Neutrophil (primary cell): ENCODE results near the gene SEZ6.

Source experiments
- H3K27ac ChIP-seq: fragments of 200-600 bp; sonication (generic); 2 replicates; pipeline ENCODE4 v1.5.1; 2016; ENCODE audit warnings: mild to moderate bottlenecking, moderate library complexity
- H3K27me3 ChIP-seq: fragments of 200-600 bp; sonication (generic); 2 replicates; pipeline ENCODE4 v1.6.0; 2016; ENCODE audit warnings: mild to moderate bottlenecking
- H3K36me3 ChIP-seq: fragments of 200-600 bp; sonication (generic); 2 replicates; pipeline ENCODE4 v1.5.1; 2017
- H3K4me1 ChIP-seq, 2 experiments: fragments of 200-600 bp in 1 of 2; sonication (generic) in 1 of 2; 1 replicate in 1 of 2; 2 replicates in 1 of 2; pipeline versions ENCODE4 v1.5.1 to v1.6.1; 2013 to 2016; ENCODE audit warnings: low read depth in 1 of 2, low read length in 1 of 2, mild to moderate bottlenecking in 1 of 2, moderate library complexity in 1 of 2; ENCODE audit not compliant: control insufficient read depth in 1 of 2, insufficient read depth in 1 of 2
- H3K4me3 ChIP-seq, 2 experiments: fragments of 200-600 bp in 1 of 2; sonication (generic) in 1 of 2; 1 replicate in 1 of 2; 2 replicates in 1 of 2; pipeline ENCODE4 v1.5.1; 2013 to 2016; ENCODE audit warnings: low read depth in 1 of 2, low read length in 1 of 2, mild to moderate bottlenecking in 1 of 2, moderate library complexity in 1 of 2
- H3K9me3 ChIP-seq: fragments of 200-600 bp; sonication (generic); 2 replicates; pipeline ENCODE4 v1.5.1; 2016
- TF ChIP-seq, protein P1 (sequence below): fragments of 200-600 bp; sonication (generic); IDR thresholded peaks from 2 replicates; pipeline ENCODE4 v1.5.1; 2016; ENCODE audit warnings: antibody characterized with exemption

Gene SEZ6

DNA sequence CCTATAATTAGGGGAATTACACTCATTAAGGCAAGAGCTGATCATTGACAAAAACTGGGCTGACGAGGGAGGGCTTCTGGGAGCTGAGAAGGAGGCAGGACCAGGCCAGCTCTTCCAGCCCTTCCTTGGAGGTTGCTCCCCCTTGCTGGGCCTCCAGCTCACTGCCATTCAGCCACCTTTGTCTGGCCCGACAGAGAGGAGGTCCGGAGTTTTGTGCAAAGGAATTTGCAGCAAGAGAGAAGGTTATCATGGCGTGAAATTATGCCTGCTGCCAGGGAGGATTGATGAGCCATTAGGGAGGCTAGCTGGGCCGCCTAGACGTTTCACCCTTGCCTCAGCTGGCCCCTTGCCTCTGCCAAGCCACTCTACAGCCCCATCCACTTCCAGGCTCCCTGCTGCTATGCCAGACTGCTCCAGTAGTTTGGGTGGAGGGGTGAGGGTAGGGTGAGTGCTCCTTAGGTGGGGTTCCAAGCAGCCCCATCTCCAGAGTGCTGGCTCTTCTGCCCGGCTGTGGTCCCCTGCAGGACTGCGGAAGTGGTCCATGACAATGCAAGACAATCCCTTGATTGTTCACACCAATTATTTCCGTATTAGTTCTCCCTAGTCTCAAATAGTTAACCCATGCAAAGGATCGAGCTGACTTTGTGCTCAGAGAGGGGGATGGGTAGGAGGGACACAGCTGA is 37.5 kb downstream of the SEZ6 start:
- Histone ChIP-seq H3K27ac (peak overlapping the region; percentile 77), H3K4me3 (no peak overlapping the region), H3K9me3 (no peaks in the 10 kb centered on the region), H3K27me3 (peaks cover 18% of the 10 kb centered on the region), H3K36me3 (no peaks in the 10 kb centered on the region), H3K4me1 (peaks cover 0 to 10% of the 10 kb centered on the region in 2 experiments)
- TF ChIP-seq, protein P1, sequence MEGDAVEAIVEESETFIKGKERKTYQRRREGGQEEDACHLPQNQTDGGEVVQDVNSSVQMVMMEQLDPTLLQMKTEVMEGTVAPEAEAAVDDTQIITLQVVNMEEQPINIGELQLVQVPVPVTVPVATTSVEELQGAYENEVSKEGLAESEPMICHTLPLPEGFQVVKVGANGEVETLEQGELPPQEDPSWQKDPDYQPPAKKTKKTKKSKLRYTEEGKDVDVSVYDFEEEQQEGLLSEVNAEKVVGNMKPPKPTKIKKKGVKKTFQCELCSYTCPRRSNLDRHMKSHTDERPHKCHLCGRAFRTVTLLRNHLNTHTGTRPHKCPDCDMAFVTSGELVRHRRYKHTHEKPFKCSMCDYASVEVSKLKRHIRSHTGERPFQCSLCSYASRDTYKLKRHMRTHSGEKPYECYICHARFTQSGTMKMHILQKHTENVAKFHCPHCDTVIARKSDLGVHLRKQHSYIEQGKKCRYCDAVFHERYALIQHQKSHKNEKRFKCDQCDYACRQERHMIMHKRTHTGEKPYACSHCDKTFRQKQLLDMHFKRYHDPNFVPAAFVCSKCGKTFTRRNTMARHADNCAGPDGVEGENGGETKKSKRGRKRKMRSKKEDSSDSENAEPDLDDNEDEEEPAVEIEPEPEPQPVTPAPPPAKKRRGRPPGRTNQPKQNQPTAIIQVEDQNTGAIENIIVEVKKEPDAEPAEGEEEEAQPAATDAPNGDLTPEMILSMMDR = no peak

DNA sequence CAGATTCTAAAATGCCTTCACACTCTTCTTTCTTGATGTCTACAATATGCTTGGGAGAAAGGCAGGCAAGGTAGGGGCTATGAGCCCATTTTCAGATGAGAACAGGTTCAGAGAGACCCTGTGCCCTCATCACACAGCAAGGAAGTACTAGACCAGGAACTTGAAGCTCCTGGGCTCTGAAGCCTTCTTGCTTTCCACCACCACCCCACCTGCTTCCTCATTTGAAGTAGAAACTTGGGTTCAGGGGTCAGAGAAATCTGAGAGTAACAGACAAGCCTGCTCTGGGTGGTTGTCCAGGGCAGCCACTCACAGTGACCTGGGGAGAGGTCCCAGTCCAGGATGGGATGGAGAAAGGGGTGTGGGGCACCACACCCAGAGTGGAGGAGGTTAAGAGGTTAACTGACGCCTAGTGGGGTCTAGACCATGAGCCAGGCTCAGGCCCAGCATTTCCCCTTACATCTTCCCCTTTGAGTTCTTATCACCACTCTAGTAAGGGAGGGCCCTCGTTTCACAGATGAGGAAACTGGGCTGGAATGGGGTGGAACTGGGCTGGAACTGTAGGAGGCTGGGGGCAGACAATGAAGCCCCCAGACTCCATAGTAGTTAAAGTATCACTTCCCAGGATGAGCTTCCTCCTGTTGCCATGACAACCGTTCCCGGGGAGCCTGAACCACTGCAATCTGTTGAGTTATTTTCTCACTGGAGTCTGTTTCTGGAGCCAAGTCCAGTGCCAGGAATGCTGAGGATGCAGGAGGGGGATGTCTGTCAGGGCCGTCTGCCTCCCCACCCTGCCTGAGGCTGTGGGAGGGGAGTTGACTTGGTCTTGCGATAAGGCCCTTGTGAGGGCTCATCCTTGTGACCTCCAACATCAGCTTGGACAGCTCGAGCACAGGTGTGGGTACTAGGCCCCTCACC is 38.4 kb downstream of the SEZ6 start:
- H3K36me3 ChIP-seq = no peaks in the 10 kb centered on the region
- H3K27ac ChIP-seq = peak overlapping the region; percentile 77
- H3K27me3 ChIP-seq = peaks cover 23% of the 10 kb centered on the region
- no peaks in the 10 kb centered on the region for H3K9me3 ChIP-seq
- H3K4me1 ChIP-seq = peaks cover 0 to 10% of the 10 kb centered on the region in 2 experiments
- no peak overlapping the region for H3K4me3 ChIP-seq
- TF ChIP-seq, protein P1 = no peak

DNA sequence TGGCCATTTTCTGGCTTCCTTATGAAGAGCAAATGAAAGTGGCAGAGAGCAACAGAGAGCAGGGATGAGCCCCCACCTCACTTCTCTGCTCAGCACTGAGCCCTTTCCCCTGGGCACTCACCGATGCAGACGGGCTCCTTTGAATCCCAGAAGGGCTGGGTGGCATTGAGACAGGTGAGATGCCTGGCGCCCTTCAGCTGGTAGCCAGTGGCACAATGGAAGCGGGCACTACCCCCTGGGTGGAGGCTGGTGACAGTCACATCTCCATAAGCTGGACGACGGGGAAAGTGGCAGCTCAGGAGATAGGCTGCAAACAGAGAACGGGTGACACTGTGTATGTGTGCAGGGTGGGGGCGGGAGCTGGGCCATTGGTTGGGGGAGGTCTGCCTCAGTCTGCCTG is 42.0 kb downstream of the SEZ6 start:
- Histone ChIP-seq H3K27me3 (peaks cover 32% of the 10 kb centered on the region), H3K4me1 (peaks cover 0 to 10% of the 10 kb centered on the region in 2 experiments), H3K27ac (no peak overlapping the region), H3K9me3 (no peaks in the 10 kb centered on the region), H3K36me3 (no peaks in the 10 kb centered on the region), H3K4me3 (no peak overlapping the region)
- TF ChIP-seq, protein P1 = no peak

DNA sequence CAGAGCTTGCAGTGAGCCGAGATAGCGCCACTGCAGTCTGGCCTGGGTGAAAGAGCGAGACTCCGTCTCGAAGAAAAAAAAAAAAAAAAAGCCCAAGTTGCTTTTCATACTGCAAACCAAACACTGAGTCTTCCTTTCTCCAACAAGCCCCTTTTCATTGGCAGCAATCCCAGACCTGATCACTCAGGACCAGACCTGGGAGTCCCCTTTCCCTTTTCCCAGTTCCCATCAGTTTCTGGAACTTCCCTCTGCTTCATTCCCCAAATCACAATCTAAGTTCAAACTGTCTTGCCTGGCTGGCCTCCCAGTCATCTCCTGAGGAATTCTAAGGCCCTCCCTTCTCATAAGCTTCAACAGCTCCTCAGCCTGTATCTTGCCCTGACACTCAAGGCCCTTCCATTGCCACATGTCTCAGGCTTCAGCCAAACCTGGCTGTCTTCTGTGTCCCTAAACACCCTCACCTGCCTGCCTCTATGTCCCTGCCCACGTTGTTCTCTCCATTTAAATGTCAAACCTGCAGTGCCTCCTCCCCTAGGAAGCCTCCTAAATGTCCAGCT is 42.7 kb downstream of the SEZ6 start:
- peaks cover 0 to 10% of the 10 kb centered on the region in 2 experiments for H3K4me1 ChIP-seq
- no peak overlapping the region for H3K4me3 ChIP-seq
- TF ChIP-seq, protein P1 = no peak
- no peak overlapping the region for H3K27ac ChIP-seq
- no peaks in the 10 kb centered on the region for H3K36me3 ChIP-seq
- H3K27me3 ChIP-seq = peaks cover 32% of the 10 kb centered on the region
- no peaks in the 10 kb centered on the region for H3K9me3 ChIP-seq

DNA sequence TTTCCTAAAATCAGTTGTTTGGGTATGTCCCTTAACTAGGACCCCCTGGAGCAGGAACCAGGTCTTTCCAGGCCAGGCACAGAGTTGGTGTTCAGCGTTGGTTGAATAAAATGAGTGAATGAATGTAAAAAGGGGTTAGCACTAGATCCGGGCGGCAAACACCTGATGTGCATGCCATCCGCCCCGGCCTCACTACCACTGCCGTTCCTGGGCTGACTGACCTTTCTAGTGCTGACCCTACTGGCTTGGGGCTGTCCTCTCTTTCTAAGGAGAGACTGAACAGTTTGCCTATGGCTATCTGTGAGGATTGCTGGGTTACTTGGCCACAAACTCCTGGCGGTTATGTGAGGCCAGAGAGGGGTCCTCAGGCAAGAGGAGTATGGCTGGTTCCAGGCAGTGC is 44.4 kb downstream of the SEZ6 start:
- H3K4me1 ChIP-seq = no peaks in the 10 kb centered on the region
- peaks cover 32% of the 10 kb centered on the region for H3K27me3 ChIP-seq
- TF ChIP-seq, protein P1 = no peak
- H3K4me3 ChIP-seq = no peak overlapping the region
- H3K9me3 ChIP-seq = no peaks in the 10 kb centered on the region
- H3K27ac ChIP-seq = no peak overlapping the region
- no peaks in the 10 kb centered on the region for H3K36me3 ChIP-seq
